Activated CD8-positive, alpha-beta T cell treated with anti-CD3 and anti-CD28 coated beads, Interleukin-2, amount 10 ng/mL, durations not matched to agents 7 days and 5 days (primary cell): ENCODE results near the gene FAM47E. TPM values are rescaled to one million over a fixed set of nuclear protein-coding genes. Genes with fewer than 3 reads are reported as not detected.
"Not testable (repeated sequence)": the region's sequence is repeated elsewhere in the genome, so short reads cannot be mapped to it uniquely, and the experiment has no call there.

Source experiments
- ATAC-seq: fragments of 150-1000 bp; cut with Tn5 transposase; one replicate; pipeline ENCODE4 v1.10.0; 2021; ENCODE audit warnings: moderate library complexity
- CTCF ChIA-PET: fragments of 350-600 bp; sonication (Branson Sonifier 250); formaldehyde crosslinking; loops from one replicate; lab custom pipeline; 2021; ENCODE audit warnings: antibody characterized with exemption; lab: Charles Lee
- POLR2A ChIA-PET: fragments of 350-600 bp; sonication (Branson Sonifier 250); formaldehyde crosslinking; loops from one replicate; lab custom pipeline; 2021; ENCODE audit warnings: antibody characterized with exemption; lab: Charles Lee
- DNase-seq: peaks from one replicate; pipeline ENCODE4 v3.0.0-alpha.2; 2020
- H3K27ac Mint-ChIP-seq: one replicate; pipeline ENCODE4 v1.8.0; 2021; ENCODE audit warnings: mild to moderate bottlenecking, mixed read lengths
- H3K27me3 Mint-ChIP-seq: one replicate; pipeline ENCODE4 v1.8.0; 2021; ENCODE audit warnings: low read depth, mixed read lengths
- H3K36me3 Mint-ChIP-seq: one replicate; pipeline ENCODE4 v1.8.0; 2021; ENCODE audit warnings: low read depth, mixed read lengths
- H3K4me1 Mint-ChIP-seq: one replicate; pipeline ENCODE4 v1.8.0; 2021; ENCODE audit warnings: low read depth, mixed read lengths
- H3K4me3 Mint-ChIP-seq: one replicate; pipeline ENCODE4 v1.8.0; 2021; ENCODE audit warnings: mild to moderate bottlenecking, mixed read lengths
- H3K9me3 Mint-ChIP-seq: one replicate; pipeline ENCODE4 v1.8.0; 2022; ENCODE audit warnings: mixed read lengths; ENCODE audit not compliant: insufficient read depth
- total RNA-seq, 2 experiments: library from RNA; stranded (reverse); gene quantifications; one replicate each; pipeline ENCODE4 v1.2.3, GENCODE V29; 2021

Gene FAM47E
- total RNA-seq, 2 experiments from 2014 or later, result not detected

DNA sequence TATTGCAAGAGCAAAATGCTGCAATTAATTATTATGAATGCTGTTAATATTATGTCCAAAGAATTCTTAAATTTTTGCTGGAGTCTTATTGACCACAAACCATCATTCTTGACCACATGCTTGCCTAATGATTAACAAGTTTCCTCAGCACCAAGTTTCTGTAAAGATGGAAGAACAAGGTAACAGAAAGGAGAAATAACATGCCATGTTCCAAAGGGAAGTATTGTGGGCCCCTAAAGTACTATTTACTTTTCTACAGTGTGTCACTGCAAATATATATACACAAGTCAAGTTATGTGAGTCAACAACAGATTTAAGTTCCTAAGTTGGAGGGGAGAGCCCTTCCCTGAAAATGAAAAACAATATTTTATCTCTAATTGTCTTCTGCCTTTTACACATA, 20.6 kb downstream of the FAM47E start:
- H3K4me3 Mint-ChIP-seq, result no peak overlapping the region
- no peaks in the 10 kb centered on the region for H3K36me3 Mint-ChIP-seq
- ATAC-seq (no peak), DNase-seq (no peak)
- peaks cover 8% of the 10 kb centered on the region for H3K4me1 Mint-ChIP-seq
- no peak overlapping the region for H3K27ac Mint-ChIP-seq
- CTCF ChIA-PET, result no interaction called here
- H3K27me3 Mint-ChIP-seq, result peaks cover 38% of the 10 kb centered on the region
- POLR2A ChIA-PET, result no interaction called here
- no peaks in the 10 kb centered on the region for H3K9me3 Mint-ChIP-seq

DNA sequence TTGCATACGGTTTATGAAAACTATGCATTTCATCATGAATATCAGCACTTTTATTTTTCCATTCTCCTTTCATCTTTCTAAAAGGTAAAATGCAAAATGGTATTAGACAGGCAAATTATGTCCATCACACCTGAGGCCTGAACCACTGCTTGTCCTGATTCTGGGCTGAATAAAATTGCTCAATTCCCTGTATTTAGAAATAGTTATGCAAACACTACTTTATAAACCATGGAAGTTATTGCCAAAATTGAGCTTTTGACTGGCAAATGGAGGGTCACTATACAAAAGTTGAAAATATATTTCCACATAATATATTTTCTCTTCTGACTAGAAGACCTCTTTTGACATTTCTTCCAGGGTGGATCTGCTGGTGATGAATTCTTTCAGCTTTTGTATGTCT, 21.1 kb downstream of the FAM47E start:
- peaks cover 8% of the 10 kb centered on the region for H3K4me1 Mint-ChIP-seq
- H3K27me3 Mint-ChIP-seq, result peaks cover 40% of the 10 kb centered on the region

DNA sequence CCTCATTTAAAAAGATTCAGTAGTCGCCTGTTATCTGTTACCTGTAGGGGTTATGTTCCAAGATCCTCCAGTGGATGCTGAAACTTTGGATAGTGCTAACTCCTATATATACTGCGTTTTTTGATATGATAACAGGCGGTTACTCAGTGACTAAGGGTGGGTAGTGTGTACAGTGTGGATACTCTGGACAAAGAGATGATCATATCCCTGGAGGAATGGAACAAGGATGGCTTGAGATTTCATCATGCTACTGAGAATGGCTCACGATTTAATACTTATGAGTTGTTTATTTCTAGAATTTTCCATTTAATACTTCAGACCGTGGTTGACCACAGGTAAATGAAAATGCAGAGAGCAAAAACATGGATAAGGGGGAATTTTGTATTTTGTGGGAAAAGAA, 21.5 kb downstream of the FAM47E start:
- H3K4me1 Mint-ChIP-seq, result peaks cover 8% of the 10 kb centered on the region
- ChIA-PET CTCF (no interaction called here), POLR2A (no interaction called here)
- peaks cover 41% of the 10 kb centered on the region for H3K27me3 Mint-ChIP-seq
- no peaks in the 10 kb centered on the region for H3K9me3 Mint-ChIP-seq
- H3K36me3 Mint-ChIP-seq, result no peaks in the 10 kb centered on the region
- no peak overlapping the region for H3K4me3 Mint-ChIP-seq
- ATAC-seq (no peak), DNase-seq (no peak)
- no peak overlapping the region for H3K27ac Mint-ChIP-seq

More for the DNA sequence above, 21.1 kb downstream of the FAM47E start:
- Mint-ChIP-seq H3K9me3 (no peaks in the 10 kb centered on the region), H3K36me3 (no peaks in the 10 kb centered on the region), H3K4me3 (no peak overlapping the region), H3K27ac (no peak overlapping the region)
- ChIA-PET CTCF (no interaction called here), POLR2A (no interaction called here)
- ATAC-seq (no peak), DNase-seq (no peak)

DNA sequence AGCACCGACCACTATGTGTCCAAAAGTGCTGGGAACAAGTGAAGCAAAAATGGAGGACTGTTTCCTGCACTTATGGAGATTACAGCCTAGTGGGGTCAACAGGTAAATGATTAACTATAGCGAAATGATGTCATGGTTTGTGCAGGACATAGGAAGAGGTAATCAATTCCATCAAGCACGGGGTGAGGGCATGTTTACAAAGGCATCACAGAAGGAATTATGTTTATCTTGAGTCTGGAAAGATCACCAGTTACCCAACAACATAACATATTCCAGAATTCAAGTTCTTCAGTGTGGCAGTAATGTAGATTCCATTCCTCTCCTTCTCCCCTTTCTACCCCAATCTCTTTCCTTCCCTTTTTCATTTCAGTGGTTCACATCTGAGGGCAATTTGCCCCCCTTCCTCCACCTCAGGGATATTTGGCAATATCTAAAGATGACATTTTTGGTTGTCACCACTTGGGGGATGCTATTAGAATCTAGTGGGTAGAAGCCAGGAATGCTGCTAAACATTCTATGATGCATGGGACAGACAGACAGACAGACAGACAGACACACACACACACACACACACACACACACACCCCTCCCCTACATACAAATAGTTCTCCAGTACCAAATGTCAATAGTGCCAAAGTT, 24.1 kb downstream of the FAM47E start:
- Mint-ChIP-seq H3K4me1 (peaks cover 8% of the 10 kb centered on the region), H3K4me3 (no peak overlapping the region), H3K9me3 (no peaks in the 10 kb centered on the region), H3K36me3 (no peaks in the 10 kb centered on the region), H3K27ac (no peak overlapping the region), H3K27me3 (peaks cover 41% of the 10 kb centered on the region)
- POLR2A ChIA-PET, result no interaction called here
- ATAC-seq (no peak), DNase-seq (no peak)
- CTCF ChIA-PET, result interaction anchor here (1.1 to 6.5 kb wide), 3 partner anchors 96 to 102 kb away, joined by 3 to 71 read pairs (median 21); no protein-coding TSS in a partner anchor

DNA sequence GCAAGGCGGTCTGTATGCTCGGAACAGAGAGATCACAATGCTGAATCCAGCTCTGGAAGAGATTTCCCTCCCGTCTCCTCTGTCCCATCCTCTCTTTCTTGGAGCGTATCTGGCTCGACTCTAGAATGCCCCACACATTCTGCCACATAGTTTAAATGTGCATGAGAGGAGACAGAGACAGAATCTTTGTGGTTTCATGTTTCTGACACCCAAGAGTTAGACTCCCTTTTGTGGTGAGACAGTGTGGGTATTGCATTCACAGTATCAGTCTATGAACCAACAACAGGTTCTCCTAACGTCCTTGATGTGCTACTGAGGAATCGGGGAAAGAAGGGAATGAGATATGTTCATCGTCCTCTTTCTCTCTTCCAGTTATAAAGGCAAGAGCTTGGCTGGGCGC, 25.3 kb downstream of the FAM47E start:
- ATAC-seq, result no peak
- ChIA-PET POLR2A (no interaction called here), CTCF (interaction anchor here (4.9 to 6.5 kb wide), 2 partner anchors 97 to 100 kb away, joined by 21 to 71 read pairs; no protein-coding TSS in a partner anchor)
- Mint-ChIP-seq H3K9me3 (no peaks in the 10 kb centered on the region), H3K27ac (no peak overlapping the region), H3K4me3 (no peak overlapping the region), H3K36me3 (no peaks in the 10 kb centered on the region), H3K4me1 (peaks cover 8% of the 10 kb centered on the region), H3K27me3 (peaks cover 33% of the 10 kb centered on the region)
- no peak for DNase-seq

DNA sequence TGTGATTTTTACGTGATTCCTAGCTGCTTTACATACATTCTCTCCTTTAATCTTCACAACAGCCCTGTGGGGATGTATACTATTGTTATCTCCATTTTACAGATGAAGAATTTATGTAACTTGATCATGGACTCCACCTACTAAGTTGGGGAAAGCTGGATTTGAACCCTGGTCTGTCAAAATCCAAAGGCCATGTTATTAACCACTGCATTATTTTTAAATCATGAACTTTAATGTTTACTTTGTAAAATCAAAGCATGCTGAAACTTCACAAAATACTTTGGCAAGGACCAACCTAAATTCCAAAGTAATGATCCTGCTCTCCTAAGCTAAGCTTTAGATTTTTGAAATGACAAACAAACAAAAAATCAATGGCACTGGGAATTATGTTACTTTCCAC, 26.1 kb downstream of the FAM47E start:
- no peak overlapping the region for H3K27ac Mint-ChIP-seq
- DNase-seq, result no peak
- ATAC-seq, result no peak
- ChIA-PET CTCF (interaction anchor here (1.1 to 6.5 kb wide), 5 partner anchors 10 to 99 kb away, joined by 3 to 71 read pairs (median 12); partner anchors contain the start of gene STBD1), POLR2A (no interaction called here)
- no peaks in the 10 kb centered on the region for H3K36me3 Mint-ChIP-seq
- H3K4me1 Mint-ChIP-seq, result peaks cover 8% of the 10 kb centered on the region
- no peak overlapping the region for H3K4me3 Mint-ChIP-seq
- H3K9me3 Mint-ChIP-seq, result no peaks in the 10 kb centered on the region
- peaks cover 31% of the 10 kb centered on the region for H3K27me3 Mint-ChIP-seq

DNA sequence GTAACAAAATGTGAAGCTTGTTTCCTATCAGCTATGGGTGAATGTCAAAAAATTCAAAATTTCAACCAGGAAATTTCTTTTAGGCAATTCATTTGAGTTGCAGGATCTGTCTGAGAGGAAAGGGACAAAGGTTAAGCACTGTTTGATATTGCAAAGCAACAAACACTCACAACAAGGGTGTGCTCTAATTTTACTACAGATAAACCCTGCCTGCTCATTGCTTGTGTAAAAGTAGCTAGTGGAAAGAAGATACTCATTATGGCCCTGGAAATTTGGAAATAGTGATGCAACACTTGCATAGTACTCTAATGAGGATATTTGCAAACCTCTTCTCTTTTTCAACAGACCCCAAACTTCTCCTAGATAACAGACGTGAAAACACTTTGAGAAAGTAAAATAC, 27.1 kb downstream of the FAM47E start:
- ChIA-PET POLR2A (no interaction called here), CTCF (interaction anchor here (1.0 to 6.5 kb wide), 8 partner anchors 8 to 226 kb away, joined by 3 to 71 read pairs (median 8); partner anchors contain the start of gene STBD1)
- ATAC-seq, result no peak
- peaks cover 8% of the 10 kb centered on the region for H3K4me1 Mint-ChIP-seq
- H3K4me3 Mint-ChIP-seq, result no peak overlapping the region
- no peaks in the 10 kb centered on the region for H3K36me3 Mint-ChIP-seq
- no peak for DNase-seq
- peaks cover 24% of the 10 kb centered on the region for H3K27me3 Mint-ChIP-seq
- no peak overlapping the region for H3K27ac Mint-ChIP-seq
- H3K9me3 Mint-ChIP-seq, result no peaks in the 10 kb centered on the region

DNA sequence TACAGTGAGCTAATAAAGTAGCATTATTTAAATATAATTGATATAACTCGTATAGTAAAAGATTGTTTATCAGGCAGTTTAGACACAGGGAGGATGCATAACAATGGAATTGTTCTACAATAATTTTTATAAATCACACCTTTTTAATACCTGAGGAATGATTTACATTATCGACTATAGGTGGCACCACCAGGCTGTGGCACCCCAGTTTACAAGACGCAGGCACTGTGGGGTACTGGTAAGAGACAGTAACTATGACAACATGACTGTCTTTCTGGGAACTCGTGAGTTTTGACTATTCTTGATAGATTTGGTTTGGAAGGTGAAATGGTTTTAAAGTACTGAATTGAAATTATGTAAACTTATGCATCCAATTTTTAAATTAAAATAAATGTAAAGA, 27.9 kb downstream of the FAM47E start:
- Mint-ChIP-seq H3K4me3 (no peak overlapping the region), H3K27ac (no peak overlapping the region), H3K4me1 (peaks cover 8% of the 10 kb centered on the region), H3K36me3 (no peaks in the 10 kb centered on the region), H3K9me3 (no peaks in the 10 kb centered on the region), H3K27me3 (peaks cover 24% of the 10 kb centered on the region)
- POLR2A ChIA-PET, result no interaction called here
- DNase-seq (peak; percentile 47), ATAC-seq (no peak)
- CTCF ChIA-PET, result interaction anchor here (1.0 to 6.5 kb wide), 6 partner anchors 9 to 225 kb away, joined by 4 to 71 read pairs (median 10); partner anchors contain the start of gene STBD1

DNA sequence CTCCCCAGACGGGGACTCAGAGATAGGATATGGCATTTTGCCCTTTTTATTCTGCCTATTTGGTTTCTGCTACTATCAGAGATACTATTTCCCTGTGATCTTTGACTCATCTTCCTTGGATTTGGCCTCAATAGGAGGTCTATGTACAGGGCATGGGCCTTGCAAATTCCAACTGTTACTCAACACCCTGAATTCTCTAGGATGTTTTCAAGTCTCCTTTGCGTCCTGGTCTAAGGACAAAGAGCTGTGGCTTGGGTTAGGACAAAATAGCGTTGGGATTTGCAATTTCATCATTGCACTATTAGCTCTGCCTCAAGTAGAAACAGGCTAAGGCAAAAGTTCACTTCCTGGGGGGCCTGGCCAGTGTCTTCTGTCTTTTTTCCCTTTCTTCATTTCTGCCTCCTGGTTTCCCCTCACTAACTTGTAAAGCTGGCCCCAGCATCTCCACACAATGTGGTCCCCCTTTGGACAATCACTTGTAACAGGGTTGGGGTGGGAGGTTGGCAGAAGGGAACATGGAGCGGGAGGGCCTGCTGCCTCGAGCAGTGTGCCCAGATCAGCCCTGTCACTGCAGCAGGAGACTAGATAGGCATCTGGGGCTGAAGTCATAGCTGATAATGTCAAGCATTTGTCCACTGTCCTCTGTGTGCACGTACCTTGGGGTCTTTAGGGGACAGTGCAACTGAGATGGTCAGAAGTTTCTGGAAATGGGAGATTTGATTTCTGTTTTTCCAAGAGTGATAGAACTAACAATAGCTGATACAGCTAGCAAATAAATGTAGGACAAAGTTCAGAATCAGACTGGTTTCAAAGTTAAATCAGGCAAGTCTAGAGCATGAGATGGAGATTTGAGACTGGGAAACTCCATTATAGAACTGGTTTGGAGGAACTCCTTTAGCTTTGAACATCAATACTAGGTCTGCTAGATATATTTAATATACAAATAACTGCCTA, 29.2 kb downstream of the FAM47E start:
- CTCF ChIA-PET, result interaction anchor here (1.0 to 6.5 kb wide), 5 partner anchors 96 to 224 kb away, joined by 3 to 71 read pairs (median 9); no protein-coding TSS in a partner anchor
- no peak overlapping the region for H3K27ac Mint-ChIP-seq
- peaks cover 21% of the 10 kb centered on the region for H3K27me3 Mint-ChIP-seq
- no peak overlapping the region for H3K4me3 Mint-ChIP-seq
- no peaks in the 10 kb centered on the region for H3K9me3 Mint-ChIP-seq
- no peaks in the 10 kb centered on the region for H3K36me3 Mint-ChIP-seq
- ATAC-seq (no peak), DNase-seq (no peak)
- peaks cover 8% of the 10 kb centered on the region for H3K4me1 Mint-ChIP-seq
- POLR2A ChIA-PET, result no interaction called here

DNA sequence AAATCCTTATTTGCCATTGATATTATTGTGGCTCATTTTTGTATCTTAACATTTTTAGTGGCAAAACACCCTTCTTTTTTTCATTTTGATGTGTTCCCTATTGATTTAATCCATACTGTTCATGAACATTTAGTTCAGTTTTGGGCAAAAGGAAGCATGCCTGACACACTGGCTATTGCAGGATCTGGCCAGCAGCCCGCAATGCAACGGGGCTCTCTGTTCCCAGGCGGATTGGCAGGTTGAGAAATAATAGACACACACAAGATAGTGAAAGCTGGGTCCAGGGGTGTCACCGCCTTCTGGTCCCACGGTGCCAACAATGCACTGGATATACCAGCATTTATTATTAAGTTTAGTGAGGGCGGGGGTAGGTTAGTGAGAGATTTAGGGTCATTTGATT, 30.1 kb downstream of the FAM47E start:
- H3K9me3 Mint-ChIP-seq, H3K27ac Mint-ChIP-seq, ATAC-seq, DNase-seq, H3K4me3 Mint-ChIP-seq, H3K4me1 Mint-ChIP-seq, POLR2A ChIA-PET, H3K36me3 Mint-ChIP-seq: not testable (repeated sequence)
- CTCF ChIA-PET, result interaction anchor here (1.2 to 6.5 kb wide), 2 partner anchors 95 to 102 kb away, joined by 3 to 71 read pairs; no protein-coding TSS in a partner anchor
- peaks cover 15% of the 10 kb centered on the region for H3K27me3 Mint-ChIP-seq

DNA sequence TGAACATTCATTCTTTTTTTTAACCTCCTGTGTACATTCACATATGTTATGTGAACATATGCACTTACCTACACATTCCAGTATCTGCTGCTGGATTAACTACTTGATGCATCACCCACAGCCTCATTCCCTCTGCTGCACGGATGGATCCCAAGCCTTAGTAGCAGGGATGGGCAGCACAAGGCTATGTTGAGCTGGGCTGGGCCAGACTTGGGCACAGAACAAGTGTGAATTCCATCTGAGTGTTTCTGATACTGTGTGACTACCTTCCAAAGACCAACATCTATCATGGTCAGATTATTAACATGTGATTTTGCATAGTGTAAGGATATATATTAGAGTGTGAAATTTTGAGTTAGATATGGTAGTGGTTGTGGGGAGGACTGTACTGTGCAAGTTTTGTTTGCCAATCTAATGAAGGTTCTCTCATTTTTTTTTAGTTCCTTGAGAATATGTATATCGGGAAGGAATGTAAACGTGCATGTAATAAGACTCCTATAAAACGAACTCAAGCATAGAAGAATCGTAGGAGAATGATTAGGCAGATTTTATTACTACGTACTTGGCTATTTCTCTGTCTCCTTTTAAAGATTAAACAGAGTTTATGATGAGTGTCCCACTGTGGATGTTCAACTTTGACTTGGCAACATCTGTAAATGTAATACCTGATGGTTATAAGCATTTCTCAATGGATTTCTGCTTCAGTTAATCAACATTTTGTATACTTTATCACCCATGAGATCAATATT, 31.6 kb downstream of the FAM47E start:
- Mint-ChIP-seq H3K9me3 (no peaks in the 10 kb centered on the region), H3K27ac (no peak overlapping the region), H3K4me3 (no peak overlapping the region), H3K27me3 (peaks cover 25% of the 10 kb centered on the region), H3K36me3 (no peaks in the 10 kb centered on the region), H3K4me1 (no peaks in the 10 kb centered on the region)
- ChIA-PET CTCF (no interaction called here), POLR2A (no interaction called here)
- DNase-seq, result no peak
- no peak for ATAC-seq
